ENCODE results near the gene STK31.
"Not testable (repeated sequence)": the region's sequence is repeated elsewhere in the genome, so short reads cannot be mapped to it uniquely, and the experiment has no call there.

The STK31 gene

DNA sequence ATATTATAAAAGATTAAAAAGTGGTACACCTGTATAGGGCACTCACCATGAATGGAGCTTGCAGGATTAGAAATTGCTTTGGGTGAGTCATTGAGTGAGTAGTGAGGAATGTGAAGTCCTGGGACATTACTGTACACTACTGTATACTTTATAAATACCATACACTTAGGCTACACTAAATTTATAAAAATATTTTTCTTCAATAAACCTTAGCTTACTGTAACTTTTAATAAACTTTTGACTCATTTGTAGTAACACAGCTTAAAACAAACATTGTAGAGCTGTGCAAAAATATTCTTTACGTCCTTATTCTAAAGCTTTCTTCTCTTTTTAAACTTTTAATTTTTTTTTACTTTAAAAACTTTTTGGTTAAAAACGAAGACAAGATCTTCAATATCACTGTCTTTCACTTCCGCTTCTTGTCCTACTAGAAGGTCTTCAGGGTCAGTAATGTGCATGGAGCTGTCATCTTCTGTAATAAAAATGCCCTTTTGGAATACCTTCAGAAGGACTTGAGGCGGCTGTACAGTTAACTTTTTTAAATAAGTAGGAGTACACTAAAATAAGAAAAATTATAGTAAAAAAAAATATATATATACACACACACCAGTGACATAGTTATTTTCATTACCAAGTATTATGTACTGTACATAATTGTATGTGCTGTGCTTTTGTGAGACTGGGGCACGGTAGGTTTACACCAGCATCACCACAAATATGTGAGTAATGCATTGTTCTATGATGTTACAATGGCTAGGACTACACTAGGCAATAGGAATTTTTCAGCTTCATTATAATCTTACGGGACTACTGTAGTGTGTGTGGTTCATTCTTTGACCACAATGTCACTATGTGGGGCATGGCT, 3.5 kb downstream of the STK31 start:
- DNase-seq (ENCODE audit: low read depth) = peak; percentile 58

DNA sequence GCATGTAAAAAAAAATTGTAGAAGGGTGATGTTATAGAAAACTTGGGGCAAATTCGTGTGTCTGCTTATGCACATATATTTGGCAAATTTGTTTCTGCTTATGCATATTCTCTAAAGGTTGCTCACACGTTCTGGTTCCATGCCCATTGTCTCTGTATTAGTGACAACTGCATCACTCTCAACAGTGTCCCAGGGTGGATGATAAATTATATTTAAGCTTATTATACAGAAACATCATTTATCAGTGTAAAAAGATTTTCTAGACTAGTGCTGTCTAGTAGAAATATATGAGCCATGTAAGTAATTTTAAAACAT, 4.1 kb downstream of the STK31 start:
- no peak for DNase-seq (ENCODE audit: low read depth)

DNA sequence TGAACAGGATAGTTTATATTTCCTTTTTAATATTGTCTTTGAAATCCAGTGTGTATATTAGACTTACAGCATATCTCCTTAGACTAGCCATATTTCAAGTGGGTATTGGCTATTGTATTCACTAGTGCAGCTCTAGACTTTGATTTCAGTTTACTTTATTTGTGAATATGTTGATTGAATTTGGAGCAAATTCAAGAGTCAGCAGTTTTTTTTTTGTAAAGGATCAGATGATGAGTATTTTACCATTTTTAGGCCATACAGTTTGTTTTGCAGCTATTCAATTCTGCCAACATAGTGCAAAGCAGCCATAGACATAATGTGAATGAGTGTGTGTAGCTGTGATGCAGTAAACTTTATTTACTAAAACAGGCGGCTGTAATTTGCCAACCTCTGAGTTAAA, 4.6 kb downstream of the STK31 start:
- no peak for DNase-seq (ENCODE audit: low read depth)

GRCh38 chr7:23715099-23715498, 5.1 kb downstream of the STK31 start:
- DNase-seq (ENCODE audit: low read depth) = no peak

DNA sequence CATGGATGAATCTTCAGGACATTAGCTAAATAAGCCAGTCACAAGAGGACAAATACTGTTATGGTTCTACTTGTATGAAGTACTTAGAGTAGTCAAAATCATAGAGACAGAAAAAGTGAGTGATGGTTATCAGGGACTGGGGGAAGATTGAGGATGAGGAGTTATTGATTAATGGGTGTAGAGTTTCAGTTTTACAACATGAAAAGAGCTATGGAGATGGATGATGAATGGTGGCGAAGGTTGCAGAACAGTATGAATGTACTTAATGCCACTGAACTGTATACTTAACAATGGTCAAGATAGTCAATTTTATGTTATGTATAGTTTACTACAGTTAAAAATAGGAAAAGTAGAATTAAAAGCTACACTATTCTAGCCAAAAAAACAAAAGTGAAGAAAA, 7.8 kb downstream of the STK31 start:
- no peak for DNase-seq (ENCODE audit: low read depth)

GRCh38 chr7:23721456-23721855, 11.4 kb downstream of the STK31 start:
- DNase-seq (ENCODE audit: low read depth) = peak; percentile 4

GRCh38 chr7:23722587-23723216, 12.7 kb downstream of the STK31 start:
- DNase-seq (ENCODE audit: low read depth) = not testable (repeated sequence)

DNA sequence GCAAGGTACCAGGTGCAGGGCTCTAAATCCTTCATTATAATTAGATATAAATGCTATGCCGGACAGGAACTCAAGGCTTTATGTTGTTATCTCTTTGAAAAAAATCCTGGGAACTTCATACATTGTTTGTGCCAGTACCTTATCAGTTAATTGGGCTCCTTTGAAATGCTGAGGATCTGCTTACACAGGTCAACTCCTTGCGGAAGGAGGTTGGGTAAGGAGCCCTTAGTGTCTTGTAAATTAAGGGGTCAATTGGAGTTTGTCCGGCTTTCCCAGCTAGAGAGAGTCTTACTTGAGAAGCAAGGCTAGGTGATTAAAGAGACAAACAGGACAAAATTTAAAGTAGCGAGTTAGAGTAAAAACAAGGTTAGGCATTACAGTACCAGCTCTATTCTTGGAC, 14.1 kb downstream of the STK31 start:
- not testable (repeated sequence) for DNase-seq (ENCODE audit: low read depth)

DNA sequence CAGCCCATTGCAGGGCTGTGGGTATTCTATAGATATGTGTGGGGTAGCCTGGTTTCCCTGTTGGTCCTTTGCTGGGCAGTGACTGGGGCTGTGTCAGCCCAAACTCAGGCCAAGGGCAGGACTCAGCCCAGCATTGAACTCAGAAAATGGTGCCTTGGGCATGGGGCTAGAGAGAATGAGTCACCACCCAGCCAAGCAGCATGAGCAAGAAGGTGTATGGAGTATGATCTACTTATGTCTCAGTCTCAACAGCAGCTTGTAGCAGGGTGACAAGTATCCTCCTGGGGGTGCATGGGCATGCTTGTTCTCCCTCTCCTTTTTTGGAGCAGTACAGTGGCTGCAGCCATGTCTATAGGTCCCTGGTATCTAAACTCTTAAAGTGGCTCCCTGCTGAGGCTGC, 32.0 kb downstream of the STK31 start:
- no peak for DNase-seq (ENCODE audit: low read depth)

GRCh38 chr7:23743226-23743625, 33.2 kb downstream of the STK31 start:
- DNase-seq (ENCODE audit: low read depth) = no peak

DNA sequence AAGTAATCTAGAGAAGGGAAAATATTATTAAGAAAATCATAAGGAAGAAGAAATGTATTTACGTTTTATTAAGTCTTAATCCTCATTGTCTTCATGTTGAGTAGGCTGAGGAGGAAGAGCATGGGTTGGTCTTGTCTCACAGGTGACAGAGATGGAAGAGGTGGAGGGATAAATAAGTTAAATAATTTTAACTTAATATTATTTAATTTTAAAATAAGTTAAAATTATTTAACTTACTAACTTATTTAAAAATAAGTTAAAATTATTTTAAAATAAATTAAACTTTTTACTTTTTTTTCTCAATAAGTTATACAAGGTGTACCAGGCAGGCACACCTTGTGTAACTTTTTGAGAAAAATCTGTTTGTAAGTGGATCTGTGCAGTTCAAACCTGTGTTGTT, 36.6 kb downstream of the STK31 start:
- no peak for DNase-seq (ENCODE audit: low read depth)

DNA sequence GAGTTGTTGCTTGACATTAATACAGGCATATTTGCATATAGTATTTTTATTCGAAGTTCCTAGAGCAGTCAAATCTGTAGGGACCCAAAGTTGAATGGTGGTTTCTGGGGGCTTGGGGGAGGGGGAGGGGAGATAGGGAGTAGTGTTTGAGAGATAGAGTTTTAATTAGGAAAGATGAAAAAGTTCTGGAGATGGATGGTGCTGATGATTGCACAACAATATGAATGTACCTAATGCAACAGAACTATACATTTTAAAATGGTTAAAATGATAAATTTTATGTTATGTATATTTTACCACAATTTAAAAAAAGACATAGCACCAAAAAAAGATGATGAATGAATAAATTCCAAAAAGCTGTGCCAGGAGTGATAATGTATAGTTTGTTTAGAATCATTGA, 41.8 kb downstream of the STK31 start:
- DNase-seq (ENCODE audit: low read depth) = no peak

DNA sequence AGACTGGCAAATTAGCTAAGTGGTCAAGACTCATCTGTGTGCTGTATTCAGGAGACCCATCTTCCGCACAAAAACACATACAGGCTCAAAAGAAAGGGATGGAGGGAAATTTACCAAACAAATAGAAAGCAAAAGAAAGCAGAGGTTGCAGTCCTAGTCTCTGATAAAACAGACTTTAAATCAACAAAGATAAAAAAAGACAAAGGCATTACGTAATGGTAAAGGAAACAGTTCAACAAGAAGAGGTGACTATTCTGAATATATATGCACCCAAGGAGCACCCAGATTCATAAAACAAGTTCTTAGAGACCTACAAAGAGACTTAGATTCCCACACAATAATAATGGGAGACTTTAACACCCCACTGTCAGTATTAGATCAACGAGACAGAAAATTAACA, 48.8 kb downstream of the STK31 start:
- not testable (repeated sequence) for DNase-seq (ENCODE audit: low read depth)

GRCh38 chr7:23759671-23760391, 49.8 kb downstream of the STK31 start:
- no peak for DNase-seq (ENCODE audit: low read depth)

DNA sequence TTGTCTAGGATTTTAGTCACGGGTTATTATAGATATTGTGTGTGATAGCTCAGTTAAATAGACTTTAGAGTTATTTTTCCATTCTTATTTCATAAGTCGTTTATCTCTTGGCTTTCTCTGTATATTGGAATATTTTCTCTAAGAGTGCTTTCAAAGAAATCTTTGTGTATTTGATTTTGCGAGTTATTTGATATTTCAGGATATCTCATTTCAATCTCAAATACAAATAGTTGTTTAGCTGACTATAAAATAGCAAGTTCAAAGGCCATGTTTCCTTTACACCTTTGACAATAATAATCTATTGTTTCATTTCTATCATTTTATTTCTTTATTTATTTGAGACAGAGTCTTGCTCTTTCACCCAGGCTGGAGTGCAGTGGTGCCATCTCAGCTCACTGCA, 55.9 kb downstream of the STK31 start:
- DNase-seq (ENCODE audit: low read depth) = no peak

- DNase-seq (ENCODE audit: low read depth) = no peak
Observed at GRCh38 chr7:23767514-23767913, 57.5 kb downstream of the STK31 start.

DNA sequence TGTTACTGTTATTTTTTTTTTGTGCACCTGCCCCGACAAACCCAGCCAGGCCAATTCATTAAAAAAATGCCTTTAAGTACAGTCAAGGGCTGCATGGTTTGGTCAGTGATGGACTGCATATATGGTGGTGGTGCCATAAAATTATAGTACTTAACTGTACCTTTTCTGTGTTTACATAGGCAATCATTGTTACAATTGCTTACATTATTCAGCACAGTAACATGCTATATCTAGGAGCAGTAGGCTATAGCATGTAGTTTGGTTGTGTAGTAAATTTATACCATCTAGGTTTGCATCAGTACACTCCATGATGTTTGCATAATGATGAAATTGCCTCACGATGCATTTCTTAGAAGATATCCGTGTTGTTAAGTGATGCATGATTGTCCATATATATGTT, 58.0 kb downstream of the STK31 start:
- DNase-seq (ENCODE audit: low read depth) = no peak

GRCh38 chr7:23779185-23779800, 69.3 kb downstream of the STK31 start:
- not testable (repeated sequence) for DNase-seq (ENCODE audit: low read depth)

- DNase-seq (ENCODE audit: low read depth) = no peak
Observed at GRCh38 chr7:23783115-23783514, 73.1 kb downstream of the STK31 start.

DNA sequence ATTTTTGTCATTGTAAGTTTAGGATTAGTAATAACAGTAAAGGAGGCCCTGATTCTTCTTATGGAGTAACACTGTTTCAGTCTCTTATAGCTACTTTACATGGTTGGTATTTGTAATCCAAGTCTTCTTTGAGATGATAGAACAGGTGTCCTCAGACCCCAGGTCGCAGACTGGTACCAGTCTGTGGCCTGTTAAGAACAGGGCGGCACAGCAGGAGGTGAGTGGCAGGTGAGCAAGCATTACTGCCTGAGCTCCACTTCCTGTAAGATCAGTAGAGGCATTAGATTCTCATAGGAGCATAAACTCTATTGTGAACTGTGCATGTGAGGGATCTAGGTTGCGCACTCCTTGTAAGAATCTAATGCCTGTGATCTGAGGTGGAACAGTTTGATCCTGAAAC, 77.3 kb downstream of the STK31 start:
- no peak for DNase-seq (ENCODE audit: low read depth)

DNA sequence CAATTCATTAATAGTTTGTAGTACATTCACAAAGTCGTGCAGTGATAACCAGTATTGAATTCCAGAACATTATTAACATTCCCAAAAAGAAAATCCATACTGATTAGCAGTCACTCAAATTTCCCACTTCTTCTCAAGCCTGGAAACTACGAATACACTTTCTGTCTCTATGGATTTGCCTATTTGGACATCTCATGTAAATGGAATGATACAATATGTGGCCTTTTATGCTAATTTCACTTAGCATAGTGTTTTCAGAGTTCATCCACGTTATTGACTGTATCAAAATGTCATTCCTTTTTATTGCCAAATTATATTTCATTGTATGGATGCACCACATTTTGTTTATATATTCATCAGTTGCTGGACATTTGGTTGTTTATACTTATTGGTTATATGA, 78.8 kb downstream of the STK31 start:
- DNase-seq (ENCODE audit: low read depth) = no peak

GRCh38 chr7:23791721-23792120, 81.7 kb downstream of the STK31 start:
- DNase-seq (ENCODE audit: low read depth) = no peak

All from fibroblast of gingiva (primary cell).